SU-DHL-6 (cell line): ENCODE data around the gene PDIA5.
"Not testable (repeated sequence)": the region's sequence is repeated elsewhere in the genome, so short reads cannot be mapped to it uniquely, and the experiment has no call there.

Experiments used
- H2AFZ ChIP-seq: fragments of 200-600 bp; sonication (generic); 2 replicates; pipeline ENCODE4 v1.6.1; 2014; ENCODE audit warnings: low read depth, mild to moderate bottlenecking, moderate library complexity, mixed read lengths, antibody characterized with exemption, low read length; ENCODE audit not compliant: severe bottlenecking
- H3F3A ChIP-seq: fragments of 200-600 bp; shearing (Covaris generic); 2 replicates; pipeline ENCODE4 v1.6.0; 2016; ENCODE audit warnings: antibody characterized with exemption, mild to moderate bottlenecking; ENCODE audit not compliant: insufficient read depth
- H3K27ac ChIP-seq: fragments of 200-600 bp; sonication (generic); 2 replicates; pipeline ENCODE4 v1.5.1; 2016; ENCODE audit warnings: low read depth, mild to moderate bottlenecking, low read length, moderate library complexity, mixed read lengths
- H3K27me3 ChIP-seq: fragments of 200-600 bp; sonication (generic), shearing (Covaris generic); 2 replicates; pipeline ENCODE4 v1.6.0; 2014; ENCODE audit warnings: mild to moderate bottlenecking, low read length
- H3K36me3 ChIP-seq: fragments of 200-600 bp; sonication (generic); 2 replicates; pipeline ENCODE4 v1.6.1; 2014; ENCODE audit warnings: mild to moderate bottlenecking, low read length, mixed read lengths
- H3K4me2 ChIP-seq: fragments of 300-600, 200-600 bp; shearing (Covaris generic), sonication (generic); 2 replicates; pipeline ENCODE4 v1.6.0; 2014; ENCODE audit warnings: low read length, low read depth, mild to moderate bottlenecking; ENCODE audit not compliant: poor library complexity, severe bottlenecking
- H3K4me3 ChIP-seq: fragments of 200-600 bp; sonication (generic); 2 replicates; pipeline ENCODE4 v1.5.1; 2014; ENCODE audit warnings: antibody characterized with exemption, low read length, mild to moderate bottlenecking, mixed read lengths; ENCODE audit not compliant: insufficient read depth, poor library complexity, severe bottlenecking
- H3K79me2 ChIP-seq: fragments of 200-600 bp; sonication (generic); 2 replicates; pipeline ENCODE4 v1.6.1; 2014; ENCODE audit warnings: mild to moderate bottlenecking, low read length, moderate library complexity; ENCODE audit not compliant: insufficient read depth
- H3K9ac ChIP-seq: fragments of 200-600 bp; sonication (generic); 2 replicates; pipeline ENCODE4 v1.7.0; 2014; ENCODE audit warnings: mild to moderate bottlenecking, low read length
- H3K9me2 ChIP-seq: fragments of 200-600 bp; sonication (generic); replicated peaks from 2 replicates; pipeline ENCODE4 v1.6.1; 2014; ENCODE audit warnings: low read length; ENCODE audit not compliant: insufficient read depth
- H3K9me3 ChIP-seq: fragments of 200-600 bp; sonication (generic); 2 replicates; pipeline ENCODE4 v1.6.1; 2014; ENCODE audit warnings: low read length, mixed read lengths; ENCODE audit not compliant: insufficient read depth
- H4K20me1 ChIP-seq: fragments of 200-600 bp; sonication (generic); 2 replicates; pipeline ENCODE4 v1.6.1; 2014; ENCODE audit warnings: low read depth, mild to moderate bottlenecking, antibody characterized with exemption, low read length, moderate library complexity, mixed read lengths
- CTCF ChIP-seq: fragments of 200-600 bp; sonication (generic); IDR thresholded peaks from one replicate; pipeline ENCODE4 v1.5.1; 2017; ENCODE audit warnings: antibody characterized with exemption, mild to moderate bottlenecking, low read length, moderate library complexity; ENCODE audit not compliant: insufficient read depth, poor library complexity, severe bottlenecking
- EZH2phosphoT487 ChIP-seq: fragments of 200-600 bp; sonication (generic), shearing (Covaris generic); conservative IDR thresholded peaks from 2 replicates; pipeline ENCODE4 v1.6.1; 2018; ENCODE audit warnings: mild to moderate bottlenecking, antibody characterized with exemption, low read length, moderate library complexity, mixed read lengths

PDIA5 gene

GRCh38 chr3:123110282-123110975 is 43.6 kb downstream of the PDIA5 start:
- Histone ChIP-seq H3K79me2 (no peaks in the 10 kb centered on the region), H3K9ac (no peak overlapping the region), H3K9me3 (no peaks in the 10 kb centered on the region), H3K27me3 (no peaks in the 10 kb centered on the region), H3K36me3 (no peaks in the 10 kb centered on the region), H3K27ac (no peak overlapping the region), H4K20me1 (no peaks in the 10 kb centered on the region), H3K9me2 (no peaks in the 10 kb centered on the region), H3K4me3 (no peak overlapping the region), H3F3A (no peaks in the 10 kb centered on the region), H3K4me2 (no peak overlapping the region), H2AFZ (no peak overlapping the region)
- no peak for TF ChIP-seq EZH2phosphoT487

- H3K27ac ChIP-seq: no peak overlapping the region
- H2AFZ ChIP-seq: no peak overlapping the region
- H3K27me3 ChIP-seq: no peaks in the 10 kb centered on the region
- H3K79me2 ChIP-seq: no peaks in the 10 kb centered on the region
- H3K9me2 ChIP-seq: no peaks in the 10 kb centered on the region
- no peak overlapping the region for H3K4me2 ChIP-seq
- H3K9me3 ChIP-seq: no peaks in the 10 kb centered on the region
- no peak overlapping the region for H3K4me3 ChIP-seq
- H4K20me1 ChIP-seq: no peaks in the 10 kb centered on the region
- no peaks in the 10 kb centered on the region for H3K36me3 ChIP-seq
- H3F3A ChIP-seq: no peaks in the 10 kb centered on the region
- no peak for TF ChIP-seq EZH2phosphoT487
- no peak for TF ChIP-seq CTCF
- H3K9ac ChIP-seq: no peak overlapping the region
These were observed 44.3 kb downstream of the PDIA5 start for GRCh38 chr3:123110976-123111615.

- H3K36me3 ChIP-seq: no peaks in the 10 kb centered on the region
- H3K79me2 ChIP-seq: no peaks in the 10 kb centered on the region
- H3F3A ChIP-seq: no peaks in the 10 kb centered on the region
- H3K4me2 ChIP-seq: no peak overlapping the region
- no peaks in the 10 kb centered on the region for H4K20me1 ChIP-seq
- no peaks in the 10 kb centered on the region for H3K27me3 ChIP-seq
- H3K9ac ChIP-seq: no peak overlapping the region
- no peaks in the 10 kb centered on the region for H3K9me2 ChIP-seq
- no peak overlapping the region for H3K4me3 ChIP-seq
- no peak overlapping the region for H3K27ac ChIP-seq
- no peak overlapping the region for H2AFZ ChIP-seq
- TF ChIP-seq CTCF (no peak), EZH2phosphoT487 (no peak)
- no peaks in the 10 kb centered on the region for H3K9me3 ChIP-seq
These were observed 44.8 kb downstream of the PDIA5 start for GRCh38 chr3:123111640-123112039.

GRCh38 chr3:123112232-123112631 is 45.4 kb downstream of the PDIA5 start:
- no peak overlapping the region for H3K4me3 ChIP-seq
- H3F3A ChIP-seq: no peaks in the 10 kb centered on the region
- H3K27ac ChIP-seq: no peak overlapping the region
- H4K20me1 ChIP-seq: no peaks in the 10 kb centered on the region
- H3K27me3 ChIP-seq: no peaks in the 10 kb centered on the region
- TF ChIP-seq CTCF (no peak), EZH2phosphoT487 (no peak)
- no peak overlapping the region for H2AFZ ChIP-seq
- H3K9me3 ChIP-seq: no peaks in the 10 kb centered on the region
- no peak overlapping the region for H3K4me2 ChIP-seq
- H3K9ac ChIP-seq: no peak overlapping the region
- no peaks in the 10 kb centered on the region for H3K9me2 ChIP-seq
- no peaks in the 10 kb centered on the region for H3K36me3 ChIP-seq
- H3K79me2 ChIP-seq: no peaks in the 10 kb centered on the region

- H4K20me1 ChIP-seq, H3K4me2 ChIP-seq, H2AFZ ChIP-seq, H3K9ac ChIP-seq, H3K27me3 ChIP-seq, H3K27ac ChIP-seq, H3K9me2 ChIP-seq, H3K36me3 ChIP-seq, H3K9me3 ChIP-seq, H3K4me3 ChIP-seq, H3F3A ChIP-seq, H3K79me2 ChIP-seq: not testable (repeated sequence)
These were observed 45.8 kb downstream of the PDIA5 start for GRCh38 chr3:123112656-123113055.
